LHCN-M2 (cell line): Measurements from ENCODE around the gene WDR46. TPM values are rescaled to one million over a fixed set of nuclear protein-coding genes. Genes with fewer than 3 reads are reported as not detected.
"Not testable (repeated sequence)": the region's sequence is repeated elsewhere in the genome, so short reads cannot be mapped to it uniquely, and the experiment has no call there.

Experiments
- DNase-seq: peaks from one replicate; pipeline ENCODE4 v3.0.0-alpha.2; 2012; ENCODE audit warnings: low read depth
- total RNA-seq: library from RNA; depleted of rRNA; stranded (reverse); fragments of >200 nt; gene quantifications from 2 replicates; pipeline ENCODE4 v1.2.3, GENCODE V29; 2014

WDR46 gene
- total RNA-seq, 1 experiment from 2014 or later = 98.3 TPM

DNA sequence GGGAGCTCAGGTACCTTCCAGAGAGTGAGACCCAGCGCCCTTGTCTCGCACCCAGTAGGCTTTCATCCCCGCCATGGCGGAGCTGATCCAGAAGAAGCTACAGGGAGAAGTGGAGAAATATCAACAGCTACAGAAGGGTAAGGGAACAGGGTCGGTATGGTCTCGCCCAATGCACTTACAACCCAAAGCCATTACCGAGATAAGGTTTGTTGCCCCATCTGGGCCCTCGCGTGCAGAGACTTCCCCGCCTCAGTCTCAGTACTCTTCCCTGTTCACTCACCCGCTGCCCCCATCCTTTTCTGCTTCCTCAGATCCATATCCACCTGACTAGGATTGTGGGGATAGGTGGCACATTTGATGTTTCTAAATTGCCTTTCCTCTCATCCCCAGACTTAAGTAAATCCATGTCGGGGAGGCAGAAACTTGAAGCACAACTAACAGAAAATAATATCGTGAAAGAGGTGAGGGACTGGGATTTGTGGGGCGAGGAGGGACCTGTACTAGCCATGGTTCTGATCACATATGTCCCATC is 811 bp upstream of the WDR46 start:
- DNase-seq = no peak

DNA sequence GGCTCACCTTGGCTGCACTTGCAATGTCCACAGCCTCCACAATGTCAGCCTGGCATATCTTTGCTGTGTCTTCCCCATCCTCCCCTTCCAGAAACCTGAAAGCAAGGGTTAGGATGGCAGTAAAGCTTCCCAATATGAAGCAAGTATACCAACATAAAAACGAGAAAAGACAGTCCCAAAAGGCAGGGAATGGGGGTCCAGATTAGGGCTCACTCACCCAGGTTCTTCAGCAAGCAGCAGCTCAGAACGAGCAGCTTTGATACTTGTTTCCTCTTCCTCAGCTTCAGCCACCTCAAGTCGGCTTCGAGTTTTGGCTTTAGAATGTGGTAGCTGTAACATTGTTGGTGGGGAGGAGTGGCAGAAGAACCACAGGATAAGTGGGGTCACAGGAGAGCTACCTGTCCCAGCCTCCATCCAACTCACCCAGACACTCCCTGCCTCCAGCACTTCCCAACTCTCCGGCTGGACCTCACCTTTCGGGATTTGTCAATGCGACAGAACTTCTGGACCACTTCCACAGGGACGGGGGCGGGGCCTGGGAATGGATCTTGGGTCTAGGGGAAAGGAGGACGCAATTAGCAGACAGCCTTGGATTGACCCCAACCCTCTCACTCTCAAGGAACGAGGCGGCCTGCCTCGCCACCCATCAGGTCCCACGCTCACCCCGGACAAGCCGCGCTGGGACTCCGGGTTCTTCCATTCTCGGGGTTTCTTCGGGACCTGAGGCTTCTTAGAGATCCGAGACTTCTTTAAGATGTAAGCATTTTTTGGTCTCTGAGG is 708 bp downstream of the WDR46 start:
- DNase-seq = no peak

- no peak for DNase-seq
Measured at GRCh38 chr6:33286946-33287914, 1.8 kb downstream of the WDR46 start.

DNA sequence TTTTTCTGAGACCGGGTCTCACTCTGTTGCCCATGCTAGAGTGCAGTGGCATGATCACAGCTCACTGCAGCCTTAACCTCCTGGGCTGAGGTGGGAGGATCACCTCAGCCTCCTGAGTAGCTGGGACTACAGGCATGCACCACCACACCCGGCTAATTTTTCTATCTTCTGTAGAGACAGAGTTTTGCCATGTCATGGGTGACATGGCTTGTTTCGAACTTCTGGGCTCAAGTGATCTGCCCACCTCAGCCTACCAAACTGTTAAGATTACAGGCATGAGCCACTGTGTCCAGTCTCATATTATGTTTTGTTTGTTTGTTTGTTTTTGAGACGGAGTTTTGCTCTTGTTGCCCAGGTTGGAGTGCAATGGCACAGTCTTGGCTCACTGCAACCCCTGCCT is 3.8 kb downstream of the WDR46 start:
- not testable (repeated sequence) for DNase-seq

GRCh38 chr6:33280539-33280938 is 8.5 kb downstream of the WDR46 start:
- DNase-seq = no peak

DNA sequence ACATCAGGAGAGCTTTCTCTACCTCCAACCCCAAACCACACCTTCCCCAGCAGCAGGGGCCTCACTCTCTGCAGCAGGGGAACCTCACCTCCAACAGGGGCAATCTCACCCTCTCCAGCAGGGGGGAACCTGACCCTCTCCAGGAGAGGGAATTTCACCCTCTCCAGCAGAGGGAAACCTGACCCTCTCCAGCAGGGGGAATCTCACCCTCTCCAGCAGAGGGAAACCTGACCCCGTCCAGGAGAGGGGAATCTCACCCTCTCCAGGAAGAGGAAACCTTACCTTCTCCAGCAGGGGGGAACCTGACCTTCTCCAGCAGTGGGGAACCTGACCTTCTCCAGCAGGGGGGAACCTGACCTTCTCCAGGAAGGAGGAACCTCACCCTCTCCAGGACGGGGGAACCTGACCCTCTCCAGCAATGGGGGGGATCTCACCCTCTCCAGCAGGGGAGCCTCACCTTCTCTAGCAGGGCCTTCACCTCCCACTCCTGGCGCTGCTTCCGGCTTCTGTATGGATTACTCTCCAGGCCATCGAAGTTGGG is 9.0 kb downstream of the WDR46 start:
- peak; percentile 62 for DNase-seq

DNA sequence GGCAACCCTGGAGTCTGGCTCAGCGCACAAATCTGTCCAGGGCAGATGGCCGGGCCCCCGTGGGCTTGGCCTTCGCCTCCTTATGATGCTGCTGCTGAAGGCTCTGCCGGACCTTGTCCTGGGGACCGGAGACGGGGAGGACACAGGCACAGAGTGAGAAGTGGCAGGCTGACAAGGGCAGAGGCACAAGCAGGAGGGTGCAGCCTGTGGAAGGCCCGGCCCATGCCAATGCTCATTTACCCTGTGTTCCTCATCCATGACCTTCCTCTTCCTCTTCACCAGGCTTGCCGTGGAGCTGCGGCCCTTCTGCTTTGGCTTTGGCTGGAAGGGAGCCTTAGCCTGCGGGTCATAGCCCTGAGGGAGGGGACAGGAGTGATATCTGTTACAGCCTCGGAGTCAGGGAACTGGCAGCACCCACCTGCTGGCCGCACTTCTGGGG is 9.8 kb downstream of the WDR46 start:
- DNase-seq = no peak

- no peak for DNase-seq
Measured at GRCh38 chr6:33278810-33279209, 10.2 kb downstream of the WDR46 start.

- DNase-seq = no peak
Measured at GRCh38 chr6:33278392-33278741, 10.7 kb downstream of the WDR46 start.

DNA sequence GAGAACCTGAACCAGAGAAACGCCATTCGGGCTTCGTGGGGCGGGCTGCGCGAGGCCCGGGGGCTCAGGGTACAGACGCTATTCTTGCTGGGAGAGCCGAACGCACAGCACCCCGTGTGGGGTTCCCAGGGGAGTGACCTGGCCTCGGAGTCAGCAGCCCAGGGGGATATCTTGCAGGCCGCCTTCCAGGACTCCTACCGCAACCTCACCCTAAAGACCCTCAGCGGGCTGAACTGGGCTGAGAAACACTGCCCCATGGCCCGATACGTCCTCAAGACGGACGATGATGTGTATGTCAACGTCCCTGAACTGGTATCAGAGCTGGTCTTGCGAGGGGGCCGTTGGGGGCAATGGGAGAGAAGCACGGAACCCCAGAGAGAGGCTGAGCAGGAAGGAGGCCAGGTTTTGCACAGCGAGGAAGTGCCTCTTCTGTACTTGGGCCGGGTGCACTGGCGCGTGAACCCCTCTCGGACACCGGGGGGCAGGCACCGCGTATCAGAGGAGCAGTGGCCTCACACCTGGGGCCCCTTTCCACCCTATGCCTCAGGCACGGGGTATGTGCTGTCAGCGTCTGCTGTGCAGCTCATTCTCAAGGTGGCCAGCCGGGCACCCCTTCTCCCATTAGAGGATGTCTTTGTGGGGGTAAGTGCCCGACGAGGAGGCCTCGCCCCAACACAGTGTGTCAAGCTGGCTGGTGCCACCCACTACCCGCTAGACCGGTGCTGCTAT is 11.2 kb downstream of the WDR46 start:
- DNase-seq = no peak

DNA sequence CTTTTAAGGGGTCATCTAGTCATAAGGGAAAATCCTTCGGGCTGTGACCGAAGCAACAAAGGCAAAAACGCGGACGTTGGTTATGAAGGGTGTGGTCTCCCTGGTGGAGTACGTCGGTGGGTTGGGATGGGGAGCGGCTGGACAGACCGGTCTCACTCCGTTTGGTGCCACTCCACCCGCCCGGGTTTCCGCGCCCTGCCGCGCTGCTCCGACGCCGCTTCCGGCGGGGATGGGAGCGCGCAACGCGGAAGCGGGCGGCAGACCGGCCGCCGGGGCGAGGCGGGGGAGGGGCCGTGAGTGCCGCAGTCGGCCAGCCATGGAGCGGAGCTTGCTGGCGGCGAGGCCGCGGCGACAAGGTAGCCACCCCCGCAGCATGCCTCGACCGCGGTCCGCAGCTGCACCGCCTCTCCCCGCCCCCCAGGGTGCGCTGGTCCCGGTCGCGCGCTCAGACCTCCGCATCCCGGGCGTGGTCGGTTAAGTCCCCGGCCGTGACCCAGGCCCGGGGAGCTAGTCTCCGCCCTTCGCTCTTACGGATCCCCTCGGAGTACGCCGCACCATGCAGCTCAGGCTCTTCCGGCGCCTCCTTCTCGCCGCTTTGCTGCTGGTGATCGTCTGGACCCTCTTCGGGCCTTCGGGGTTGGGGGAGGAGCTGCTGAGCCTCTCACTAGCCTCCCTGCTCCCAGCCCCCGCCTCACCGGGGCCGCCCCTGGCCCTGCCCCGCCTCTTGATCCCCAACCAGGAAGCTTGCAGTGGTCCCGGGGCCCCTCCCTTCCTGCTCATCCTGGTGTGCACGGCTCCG is 12.0 kb downstream of the WDR46 start, which contains the start of gene B3GALT4:
Gene B3GALT4, plus strand, starts transcription at position 260 of the 799 bp plus-strand sequence. Its CDS starts 297 bp downstream, at position 557.
- peak; percentile 36 for DNase-seq

GRCh38 chr6:33276581-33276863 is 12.5 kb downstream of the WDR46 start:
- DNase-seq = no peak

DNA sequence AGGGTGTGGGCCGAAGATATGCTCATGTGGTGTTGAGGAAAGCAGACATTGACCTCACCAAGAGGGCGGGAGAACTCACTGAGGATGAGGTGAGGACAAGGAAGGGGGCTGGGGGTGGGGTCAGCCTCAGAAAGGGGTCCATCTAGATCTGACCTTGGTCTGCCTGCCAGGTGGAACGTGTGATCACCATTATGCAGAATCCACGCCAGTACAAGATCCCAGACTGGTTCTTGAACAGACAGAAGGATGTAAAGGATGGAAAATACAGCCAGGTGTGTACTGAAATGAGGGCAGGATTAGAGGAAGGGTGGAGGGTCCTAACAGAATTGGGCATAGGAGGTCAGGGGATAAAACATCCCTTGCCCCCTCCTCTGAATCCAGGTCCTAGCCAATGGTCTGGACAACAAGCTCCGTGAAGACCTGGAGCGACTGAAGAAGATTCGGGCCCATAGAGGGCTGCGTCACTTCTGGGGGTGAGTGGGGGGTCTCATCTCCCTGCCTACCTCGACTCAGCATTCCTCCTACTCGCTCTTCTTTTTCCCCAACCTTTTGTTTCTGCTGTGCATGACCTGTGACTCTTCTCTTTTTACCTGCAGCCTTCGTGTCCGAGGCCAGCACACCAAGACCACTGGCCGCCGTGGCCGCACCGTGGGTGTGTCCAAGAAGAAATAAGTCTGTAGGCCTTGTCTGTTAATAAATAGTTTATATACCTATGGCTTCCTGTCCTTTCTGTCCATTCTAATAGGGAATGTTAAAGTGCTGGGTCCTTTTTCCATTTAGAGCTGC is 13.1 kb downstream of the WDR46 start:
- not testable (repeated sequence) for DNase-seq

DNA sequence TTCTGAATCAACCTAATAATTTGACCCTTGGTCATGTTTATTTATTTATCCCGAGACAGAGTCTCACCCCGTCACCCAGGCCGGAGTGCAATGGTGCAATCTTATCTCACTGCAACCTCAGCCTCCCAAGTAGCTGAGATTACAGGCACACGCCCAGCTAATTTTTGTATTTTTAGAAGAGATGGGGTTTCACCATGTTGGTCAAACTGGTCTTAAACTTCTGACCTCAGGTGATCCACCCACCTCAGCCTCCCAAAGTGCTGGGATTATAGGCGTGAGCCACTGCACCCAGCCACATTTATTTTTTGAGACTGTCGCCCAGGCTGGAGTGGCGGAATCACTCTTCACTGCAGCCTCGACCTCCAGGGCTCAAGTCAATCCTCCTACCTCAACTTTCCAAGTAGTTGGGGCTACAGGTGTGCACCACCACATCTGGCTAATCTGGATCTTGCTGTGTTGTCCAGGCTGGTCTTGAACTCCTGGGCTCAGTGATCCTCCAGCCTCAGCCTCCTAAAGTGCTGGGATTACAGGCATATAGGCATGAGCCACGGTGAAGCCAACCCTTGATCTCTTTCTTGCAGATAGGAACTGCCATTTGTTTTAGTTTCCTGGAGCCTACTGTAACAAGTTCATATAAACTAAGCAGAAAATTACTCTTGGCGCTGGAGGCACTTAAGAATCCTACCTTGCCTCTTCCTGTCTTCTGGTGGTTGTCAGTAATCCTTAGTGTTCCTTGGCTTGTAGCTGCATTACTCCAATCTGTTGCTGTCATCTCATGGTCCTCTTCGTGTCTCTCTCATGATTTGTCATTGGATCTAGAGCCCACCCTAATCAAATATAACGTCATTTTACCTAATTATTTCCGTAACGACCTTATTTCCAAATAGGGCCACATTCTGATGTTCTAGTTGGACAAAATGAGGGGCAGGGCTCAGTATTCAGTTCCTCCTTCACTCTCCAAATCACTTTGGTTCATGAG is 14.8 kb downstream of the WDR46 start:
- DNase-seq = no peak

GRCh38 chr6:33273129-33273923 is 15.7 kb downstream of the WDR46 start:
- DNase-seq = no peak

- DNase-seq = no peak
Measured at GRCh38 chr6:33272275-33273128, 16.5 kb downstream of the WDR46 start.
